Activated CD8-positive, alpha-beta T cell treated with anti-CD3 and anti-CD28 coated beads, Interleukin-2, amount 10 ng/mL, durations not matched to agents 7 days and 5 days (primary cell): ENCODE data around the gene FPGS. TPM values are rescaled to one million over a fixed set of nuclear protein-coding genes. Genes with fewer than 3 reads are reported as not detected.
A peak's percentile ranks its signal among the peaks of the same experiment; 100 is the strongest.

ENCODE experiments used
- ATAC-seq: fragments of 150-1000 bp; cut with Tn5 transposase; one replicate; pipeline ENCODE4 v1.10.0; 2021; ENCODE audit warnings: moderate library complexity
- CTCF ChIA-PET: fragments of 350-600 bp; sonication (Branson Sonifier 250); formaldehyde crosslinking; loops from one replicate; lab custom pipeline; 2021; ENCODE audit warnings: antibody characterized with exemption; lab: Charles Lee
- POLR2A ChIA-PET: fragments of 350-600 bp; sonication (Branson Sonifier 250); formaldehyde crosslinking; loops from one replicate; lab custom pipeline; 2021; ENCODE audit warnings: antibody characterized with exemption; lab: Charles Lee
- DNase-seq: peaks from one replicate; pipeline ENCODE4 v3.0.0-alpha.2; 2020
- H3K27ac Mint-ChIP-seq: one replicate; pipeline ENCODE4 v1.8.0; 2021; ENCODE audit warnings: mild to moderate bottlenecking, mixed read lengths
- H3K27me3 Mint-ChIP-seq: one replicate; pipeline ENCODE4 v1.8.0; 2021; ENCODE audit warnings: low read depth, mixed read lengths
- H3K36me3 Mint-ChIP-seq: one replicate; pipeline ENCODE4 v1.8.0; 2021; ENCODE audit warnings: low read depth, mixed read lengths
- H3K4me1 Mint-ChIP-seq: one replicate; pipeline ENCODE4 v1.8.0; 2021; ENCODE audit warnings: low read depth, mixed read lengths
- H3K4me3 Mint-ChIP-seq: one replicate; pipeline ENCODE4 v1.8.0; 2021; ENCODE audit warnings: mild to moderate bottlenecking, mixed read lengths
- H3K9me3 Mint-ChIP-seq: one replicate; pipeline ENCODE4 v1.8.0; 2022; ENCODE audit warnings: mixed read lengths; ENCODE audit not compliant: insufficient read depth
- total RNA-seq, 2 experiments: library from RNA; stranded (reverse); gene quantifications; one replicate each; pipeline ENCODE4 v1.2.3, GENCODE V29; 2021

The FPGS gene
- total RNA-seq, 2 experiments from 2014 or later: 91.5 to 98.3 TPM

DNA sequence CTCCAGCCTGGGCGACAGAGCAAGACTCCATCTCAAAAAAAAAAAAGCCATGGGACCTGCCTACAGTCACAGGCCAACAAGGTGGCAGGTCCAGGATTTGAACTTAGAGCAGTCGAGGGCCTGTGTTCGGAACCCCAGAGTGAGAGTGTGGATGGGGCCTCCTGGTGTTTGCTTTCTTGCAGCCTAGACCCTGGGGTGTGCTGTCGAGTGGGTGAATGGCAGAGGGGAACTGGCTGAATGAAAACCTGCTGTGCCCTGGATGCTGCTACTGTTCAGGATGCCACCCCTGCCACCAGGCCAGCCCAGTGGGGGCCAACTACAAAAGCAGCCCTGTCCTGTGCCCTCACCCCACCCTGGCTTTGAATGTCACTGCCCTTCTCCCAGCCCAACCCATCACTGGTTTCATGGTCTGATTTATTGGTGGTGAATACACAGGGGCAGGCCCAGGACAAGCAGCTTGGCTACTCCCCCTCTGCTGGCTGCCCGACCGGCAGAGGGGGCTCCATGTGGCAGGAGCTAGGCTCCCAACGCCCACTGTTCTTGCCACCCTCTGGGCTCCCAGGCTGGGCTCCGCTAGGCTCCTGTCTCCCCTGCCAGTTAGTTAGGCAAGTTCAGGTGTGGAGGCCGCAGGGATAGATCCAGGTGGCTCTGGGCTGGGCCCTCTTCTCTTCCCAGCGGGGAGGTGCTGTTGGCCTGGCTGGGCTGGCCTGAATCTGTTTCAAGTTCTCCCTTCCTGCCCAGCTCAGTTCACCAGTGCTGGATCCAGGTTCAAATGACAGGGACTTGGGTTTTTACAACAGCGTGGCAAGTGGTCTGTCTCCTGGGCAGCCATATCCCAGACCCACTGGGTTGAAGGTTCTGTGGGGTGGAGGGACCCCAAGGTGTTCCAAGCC is 12.2 kb downstream of the FPGS start:
- Mint-ChIP-seq H3K9me3 (no peaks in the 10 kb centered on the region), H3K4me1 (no peaks in the 10 kb centered on the region), H3K27me3 (no peaks in the 10 kb centered on the region), H3K27ac (peak overlapping the region; percentile 64), H3K36me3 (peaks cover 32% of the 10 kb centered on the region), H3K4me3 (no peak overlapping the region)
- ChIA-PET CTCF (no interaction called here), POLR2A (no interaction called here)
- DNase-seq (no peak), ATAC-seq (no peak)

DNA sequence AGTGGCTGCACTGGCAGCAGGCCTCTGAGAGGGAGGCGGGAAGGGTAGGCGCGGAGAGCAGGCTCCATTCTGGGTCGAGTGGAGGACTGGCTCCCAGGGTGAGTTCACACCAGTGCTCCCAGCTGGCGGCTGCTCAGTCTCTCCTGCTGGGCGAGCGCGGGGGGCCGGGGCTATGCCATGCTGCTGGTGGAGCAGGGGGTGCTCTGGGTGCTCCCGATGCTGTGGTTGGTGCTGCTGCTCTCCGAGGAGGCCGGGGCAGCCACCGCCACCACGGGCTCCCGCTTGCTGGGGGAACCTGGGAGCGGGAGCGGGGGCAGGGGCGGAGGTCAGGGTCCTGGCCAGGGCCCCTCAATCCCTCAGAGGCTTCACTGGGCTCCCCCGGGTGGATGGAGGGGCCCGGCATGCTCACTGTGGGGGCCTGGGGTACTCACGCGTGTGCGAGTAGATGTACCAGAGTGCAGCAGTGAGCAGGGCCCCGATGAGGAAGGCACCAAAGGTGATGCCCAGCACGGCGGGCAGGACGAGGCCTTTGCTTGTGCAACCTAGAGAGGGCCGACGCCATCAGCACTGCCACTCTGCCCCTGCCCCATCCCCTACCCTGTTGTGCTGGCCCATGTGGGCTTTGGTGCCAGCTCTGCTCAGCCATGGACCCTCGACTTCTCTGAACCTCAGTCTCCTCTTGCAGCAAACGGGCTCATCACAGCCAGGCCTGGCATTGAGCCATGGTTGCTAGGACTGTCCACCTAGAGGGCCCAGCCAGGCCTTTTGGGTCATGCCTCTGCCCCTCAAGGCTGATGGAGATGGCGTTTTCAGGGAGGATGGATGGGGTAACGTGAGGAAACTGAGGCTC is 13.1 kb downstream of the FPGS start:
- Mint-ChIP-seq H3K36me3 (peaks cover 23% of the 10 kb centered on the region), H3K4me1 (no peaks in the 10 kb centered on the region), H3K27ac (no peak overlapping the region), H3K27me3 (no peaks in the 10 kb centered on the region), H3K4me3 (no peak overlapping the region), H3K9me3 (no peaks in the 10 kb centered on the region)
- ChIA-PET CTCF (interaction anchor here (0.7 kb wide), 1 partner anchor 54 kb away, joined by 3 read pairs; no protein-coding TSS in a partner anchor), POLR2A (no interaction called here)
- DNase-seq (no peak), ATAC-seq (no peak)

DNA sequence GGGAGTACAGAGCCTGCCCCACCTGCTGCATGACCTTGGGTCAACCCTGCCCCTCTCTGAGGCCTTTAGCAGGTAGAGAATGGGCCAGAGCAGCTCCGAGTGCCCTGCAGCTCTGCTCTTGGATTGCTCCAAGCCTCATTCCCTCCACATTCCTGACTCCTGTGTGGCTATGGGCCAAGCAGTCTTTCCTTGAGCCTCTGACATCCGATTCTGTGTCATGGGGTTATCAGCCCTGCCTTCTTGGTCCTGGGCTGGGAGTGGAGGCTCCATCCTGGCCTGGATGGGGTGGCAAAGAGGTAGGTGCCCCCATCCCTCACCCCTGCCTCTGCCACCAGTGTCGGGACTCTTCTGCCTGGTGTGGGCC is 13.7 kb downstream of the FPGS start:
- Mint-ChIP-seq H3K27me3 (no peaks in the 10 kb centered on the region), H3K4me1 (no peaks in the 10 kb centered on the region), H3K4me3 (no peak overlapping the region), H3K36me3 (peaks cover 25% of the 10 kb centered on the region), H3K27ac (no peak overlapping the region), H3K9me3 (no peaks in the 10 kb centered on the region)
- DNase-seq: no peak
- ChIA-PET CTCF (interaction anchor here (0.7 kb wide), 1 partner anchor 53 kb away, joined by 3 read pairs; no protein-coding TSS in a partner anchor), POLR2A (no interaction called here)
- no peak for ATAC-seq

DNA sequence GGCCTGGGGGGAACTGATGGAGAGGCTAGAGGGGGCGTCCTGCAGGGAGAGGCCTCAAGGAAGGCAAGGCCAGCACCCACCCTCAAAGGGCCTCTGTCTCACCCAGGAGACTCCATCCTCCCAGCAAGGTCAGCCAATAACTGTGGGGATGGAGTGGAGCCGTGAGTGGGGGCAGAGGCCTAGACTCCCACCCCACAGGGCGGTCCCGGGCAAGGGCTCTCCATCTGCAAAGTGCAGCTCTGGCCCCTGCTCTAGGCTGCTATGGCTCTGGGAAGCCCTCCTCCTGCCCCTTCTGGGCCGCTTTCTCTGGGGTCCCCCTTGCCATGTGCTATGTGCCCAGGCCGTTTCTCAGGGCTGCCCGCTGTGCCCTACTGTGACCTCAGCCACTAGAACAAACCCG is 14.0 kb downstream of the FPGS start:
- no peak for DNase-seq
- no peak overlapping the region for H3K4me3 Mint-ChIP-seq
- H3K27me3 Mint-ChIP-seq: no peaks in the 10 kb centered on the region
- CTCF ChIA-PET: interaction anchor here (2.1 kb wide), 1 partner anchor 53 kb away, joined by 8 read pairs; no protein-coding TSS in a partner anchor
- POLR2A ChIA-PET: no interaction called here
- H3K36me3 Mint-ChIP-seq: peaks cover 25% of the 10 kb centered on the region
- no peaks in the 10 kb centered on the region for H3K9me3 Mint-ChIP-seq
- no peak for ATAC-seq
- H3K4me1 Mint-ChIP-seq: no peaks in the 10 kb centered on the region
- H3K27ac Mint-ChIP-seq: peak overlapping the region; percentile 34

DNA sequence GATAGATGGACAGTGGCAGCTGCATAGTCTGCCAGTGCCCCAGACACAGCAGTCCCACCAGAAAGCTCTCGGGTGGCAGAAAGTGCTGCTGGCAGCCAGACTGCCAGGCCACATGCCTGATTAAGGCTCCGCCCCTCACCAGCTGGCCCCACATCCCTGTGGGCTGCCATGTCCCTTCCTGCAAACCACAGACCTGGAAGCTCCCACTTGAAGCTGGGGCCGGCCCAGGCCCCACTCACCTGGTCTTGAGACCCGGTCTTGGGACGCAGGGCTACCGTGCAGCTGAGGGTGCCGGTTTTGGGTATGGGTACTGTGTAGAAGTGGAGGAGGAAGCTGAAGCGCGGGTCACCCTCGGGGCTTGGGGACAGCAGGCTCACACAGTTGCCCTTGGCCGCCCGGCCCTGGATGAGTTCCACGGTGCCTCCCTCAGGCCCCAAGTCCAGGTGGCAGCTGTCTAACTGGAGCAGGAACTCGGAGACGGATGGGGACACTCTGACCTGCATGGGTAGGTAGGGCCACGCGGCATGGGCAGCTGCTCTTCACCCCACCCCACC is 15.3 kb downstream of the FPGS start:
- peaks cover 25% of the 10 kb centered on the region for H3K36me3 Mint-ChIP-seq
- H3K9me3 Mint-ChIP-seq: no peaks in the 10 kb centered on the region
- DNase-seq: no peak
- CTCF ChIA-PET: interaction anchor here (2.1 kb wide), 1 partner anchor 52 kb away, joined by 8 read pairs; no protein-coding TSS in a partner anchor
- H3K27me3 Mint-ChIP-seq: no peaks in the 10 kb centered on the region
- ATAC-seq: no peak
- H3K4me1 Mint-ChIP-seq: no peaks in the 10 kb centered on the region
- no peak overlapping the region for H3K4me3 Mint-ChIP-seq
- H3K27ac Mint-ChIP-seq: peak overlapping the region; percentile 34
- POLR2A ChIA-PET: interaction anchor here (0.6 to 0.8 kb wide), 2 partner anchors 54 to 394 kb away, joined by 4 read pairs; partner anchors contain the start of gene ZNF79

DNA sequence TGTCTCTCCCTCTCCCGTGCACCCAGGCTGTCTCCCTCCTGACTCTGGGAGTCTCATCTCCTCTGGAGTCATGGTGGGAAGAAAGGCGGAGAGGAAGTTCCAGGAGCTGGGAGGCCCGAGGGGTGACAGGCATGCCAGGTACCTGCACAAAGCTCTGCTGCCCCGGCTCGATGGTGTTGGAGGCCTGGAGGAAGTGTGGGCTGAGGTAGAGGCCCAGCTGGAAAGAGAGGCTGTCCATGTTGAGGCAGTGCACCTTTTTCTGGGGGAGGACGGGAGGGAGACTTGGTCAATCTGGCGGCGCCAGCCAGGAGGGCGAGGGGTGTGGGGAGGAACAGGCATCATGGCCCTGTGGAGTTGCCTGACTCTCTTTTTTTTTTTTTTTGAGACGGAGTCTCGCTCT is 15.9 kb downstream of the FPGS start:
- ChIA-PET POLR2A (no interaction called here), CTCF (interaction anchor here (2.1 kb wide), 1 partner anchor 51 kb away, joined by 8 read pairs; no protein-coding TSS in a partner anchor)
- DNase-seq: no peak
- H3K4me3 Mint-ChIP-seq: no peak overlapping the region
- no peaks in the 10 kb centered on the region for H3K27me3 Mint-ChIP-seq
- H3K4me1 Mint-ChIP-seq: no peaks in the 10 kb centered on the region
- no peak for ATAC-seq
- H3K9me3 Mint-ChIP-seq: no peaks in the 10 kb centered on the region
- H3K27ac Mint-ChIP-seq: peak overlapping the region; percentile 34
- H3K36me3 Mint-ChIP-seq: peaks cover 23% of the 10 kb centered on the region

DNA sequence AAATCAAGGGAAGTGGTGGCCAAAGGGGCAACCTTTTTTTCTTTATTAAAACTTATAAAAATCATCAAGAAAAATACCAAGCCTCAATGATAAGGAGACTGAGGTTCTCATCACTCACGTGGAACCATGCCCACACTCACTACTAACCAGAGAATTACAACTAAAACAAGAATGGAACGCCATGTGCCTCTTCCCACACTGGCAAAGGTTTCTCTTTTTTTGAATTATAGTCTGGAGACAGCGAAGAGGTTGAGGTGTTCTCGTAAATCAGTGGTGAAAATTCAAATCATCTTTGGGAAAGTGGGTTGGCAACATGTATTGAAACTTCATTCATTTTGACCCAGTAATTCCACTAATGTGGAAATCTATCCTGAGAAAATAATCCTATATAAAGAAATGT is 19.4 kb downstream of the FPGS start:
- H3K27ac Mint-ChIP-seq: no peak overlapping the region
- H3K36me3 Mint-ChIP-seq: peaks cover 27% of the 10 kb centered on the region
- ATAC-seq (no peak), DNase-seq (no peak)
- H3K4me3 Mint-ChIP-seq: no peak overlapping the region
- POLR2A ChIA-PET: no interaction called here
- H3K4me1 Mint-ChIP-seq: no peaks in the 10 kb centered on the region
- CTCF ChIA-PET: interaction anchor here (0.6 to 1.6 kb wide), 2 partner anchors 48 to 87 kb away, joined by 3 to 4 read pairs; partner anchors contain the start of gene TOR2A
- no peaks in the 10 kb centered on the region for H3K9me3 Mint-ChIP-seq
- no peaks in the 10 kb centered on the region for H3K27me3 Mint-ChIP-seq

DNA sequence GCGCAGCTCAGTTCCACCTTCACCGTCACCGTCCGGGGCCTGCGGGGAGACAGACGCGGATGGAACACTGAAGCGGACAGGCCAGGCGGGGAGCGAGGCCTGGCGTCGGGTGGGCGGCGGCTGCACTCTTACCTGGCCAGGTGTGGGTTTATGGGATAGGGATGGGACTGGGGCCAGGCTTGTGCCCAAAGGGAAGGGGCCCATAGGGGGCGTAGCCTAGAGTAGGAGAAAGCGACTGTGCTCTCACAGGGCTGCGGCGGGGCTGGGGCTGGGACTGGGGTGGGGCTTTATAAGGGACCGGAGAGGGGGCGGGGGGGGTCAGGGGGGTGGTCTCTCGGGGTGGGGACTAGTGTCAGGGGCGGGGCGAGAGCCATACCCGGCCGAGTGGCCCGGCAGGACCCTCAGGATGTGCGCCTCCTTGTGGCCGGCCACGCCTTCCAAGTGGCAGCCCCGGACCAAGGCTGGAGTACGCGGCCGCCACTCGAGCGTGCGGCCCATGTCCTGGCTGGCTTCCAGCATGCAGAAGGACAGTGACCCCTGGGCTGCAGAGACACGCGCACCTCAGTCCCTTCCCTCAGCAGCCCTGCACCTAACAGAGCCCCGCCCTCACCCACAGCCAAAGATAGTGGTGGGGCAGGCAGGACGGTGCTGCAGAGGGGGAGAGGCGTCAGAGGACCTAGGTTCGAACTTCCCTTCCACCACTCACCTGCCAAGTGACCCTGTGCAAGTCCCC is 22.8 kb downstream of the FPGS start:
- no peak for ATAC-seq
- no peaks in the 10 kb centered on the region for H3K9me3 Mint-ChIP-seq
- no peak for DNase-seq
- CTCF ChIA-PET: no interaction called here
- peak overlapping the region; percentile 39 for H3K27ac Mint-ChIP-seq
- POLR2A ChIA-PET: no interaction called here
- peaks cover 18% of the 10 kb centered on the region for H3K36me3 Mint-ChIP-seq
- H3K27me3 Mint-ChIP-seq: no peaks in the 10 kb centered on the region
- H3K4me3 Mint-ChIP-seq: no peak overlapping the region
- no peaks in the 10 kb centered on the region for H3K4me1 Mint-ChIP-seq

DNA sequence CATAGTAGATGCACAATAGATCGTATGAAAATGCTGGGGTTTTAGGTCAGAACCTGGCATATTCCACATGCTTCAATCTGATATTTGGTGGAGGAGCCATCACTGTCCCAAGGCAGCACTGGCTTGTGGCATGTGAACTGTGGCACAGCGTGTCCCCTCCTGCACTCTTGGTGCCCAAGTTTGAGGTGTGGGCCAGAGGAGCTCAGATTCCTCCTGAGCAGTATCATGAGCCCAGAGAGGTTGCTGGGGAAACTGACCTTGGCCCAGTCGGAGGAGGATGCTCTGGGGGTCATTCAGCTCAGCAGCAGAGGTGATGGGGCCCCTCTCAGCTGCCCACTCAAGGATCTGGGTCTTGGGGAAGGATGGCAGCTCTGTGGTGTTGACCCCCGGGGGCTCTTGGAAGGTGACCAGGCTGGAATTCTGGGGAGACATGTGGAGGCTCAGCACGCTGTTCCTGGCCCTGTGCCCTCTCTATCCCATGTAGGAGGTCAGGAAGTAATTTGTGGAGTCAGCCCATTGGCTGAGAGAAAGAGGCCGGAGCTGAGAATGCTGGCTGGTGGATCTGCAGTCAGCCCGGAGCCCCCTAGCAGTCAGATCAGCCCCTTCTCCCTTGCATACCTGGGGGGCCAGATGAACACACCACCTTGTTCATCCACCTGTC is 23.7 kb downstream of the FPGS start:
- no peak overlapping the region for H3K4me3 Mint-ChIP-seq
- no peaks in the 10 kb centered on the region for H3K9me3 Mint-ChIP-seq
- DNase-seq (no peak), ATAC-seq (no peak)
- POLR2A ChIA-PET: no interaction called here
- H3K36me3 Mint-ChIP-seq: peaks cover 15% of the 10 kb centered on the region
- peaks cover 1% of the 10 kb centered on the region for H3K4me1 Mint-ChIP-seq
- H3K27me3 Mint-ChIP-seq: no peaks in the 10 kb centered on the region
- peak overlapping the region; percentile 39 for H3K27ac Mint-ChIP-seq
- CTCF ChIA-PET: no interaction called here

DNA sequence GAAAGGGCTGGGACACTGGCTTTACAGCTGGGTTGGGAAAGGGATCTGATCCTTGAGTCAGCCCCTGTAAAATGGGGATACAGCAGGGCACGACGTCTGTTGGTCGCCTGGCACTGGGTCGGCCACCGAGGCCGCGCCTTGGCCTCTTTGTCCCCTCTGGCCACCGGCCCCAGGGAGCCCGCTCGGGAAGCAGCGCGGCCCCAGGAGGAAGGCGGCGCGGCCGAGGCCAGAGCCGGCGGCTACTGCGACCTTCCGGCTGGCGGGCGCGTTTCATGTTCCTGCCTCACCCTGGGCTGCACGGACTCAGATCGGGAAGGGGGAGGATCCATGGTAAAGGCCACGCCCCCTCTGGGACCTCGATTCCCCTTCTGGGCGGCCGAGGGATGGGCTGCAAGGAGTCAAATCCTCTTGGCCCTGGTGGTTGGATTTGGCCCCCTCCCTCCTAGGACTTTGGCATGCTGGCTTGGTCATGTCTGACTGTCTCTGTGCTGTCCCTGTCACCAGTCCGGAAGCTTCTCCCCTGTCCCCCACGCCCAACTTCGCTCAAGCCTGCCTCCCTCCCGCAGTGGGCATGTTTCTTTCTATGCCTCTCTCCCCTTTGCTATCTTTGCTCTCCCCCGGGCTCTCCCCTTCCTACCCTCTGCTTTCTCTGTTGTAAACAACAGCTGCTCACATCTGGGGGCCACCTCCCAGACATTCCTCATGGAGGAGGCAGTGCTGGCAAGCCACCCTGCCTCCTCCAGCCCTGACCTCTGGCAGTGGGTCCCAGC is 25.8 kb downstream of the FPGS start:
- Mint-ChIP-seq H3K27me3 (no peaks in the 10 kb centered on the region), H3K27ac (no peak overlapping the region), H3K36me3 (peaks cover 15% of the 10 kb centered on the region), H3K4me3 (no peak overlapping the region), H3K9me3 (no peaks in the 10 kb centered on the region), H3K4me1 (peaks cover 9% of the 10 kb centered on the region)
- DNase-seq: no peak
- no peak for ATAC-seq
- ChIA-PET POLR2A (interaction anchor here (0.6 kb wide), 1 partner anchor 87 kb away, joined by 3 read pairs; no protein-coding TSS in a partner anchor), CTCF (interaction anchor here (1.5 kb wide), 1 partner anchor 93 kb away, joined by 4 read pairs; no protein-coding TSS in a partner anchor)
